A549 (cell line): ENCODE results near the gene VWA8. TPM values are rescaled to one million over a fixed set of nuclear protein-coding genes. Genes with fewer than 3 reads are reported as not detected.

ENCODE experiments used
- ATAC-seq, 2 experiments: fragments of 200-7000 bp in 1 of 2; fragments of >200 bp in 1 of 2; cut with Nextera tagmentation in 1 of 2; cut with Tn5 transposase in 1 of 2; 3 replicates each; pipeline versions ENCODE4 v1.8.0 to v1.9.1; 2018 to 2020; ENCODE audit warnings: mild to moderate bottlenecking in 1 of 2, moderate library complexity in 1 of 2
- CTCF ChIA-PET: fragments of 300-600 bp; sonication (Branson Sonifier 250); formaldehyde crosslinking; extraction: SDS; loops from one replicate; lab custom pipeline; 2021; ENCODE audit warnings: antibody characterized with exemption, inconsistent platforms; lab: Yijun Ruan, JAX
- POLR2A ChIA-PET: fragments of 350-600 bp; formaldehyde crosslinking; extraction: SDS; loops from one replicate; lab custom pipeline; 2021; ENCODE audit warnings: antibody characterized with exemption, inconsistent platforms; lab: Yijun Ruan, JAX
- DNase-seq, 2 experiments: peaks; one replicate each; pipeline versions ENCODE4 v3.0.0 to v3.0.0-alpha.2; 2011 to 2016; ENCODE audit warnings: low read depth in 1 of 2, low spot score in 1 of 2
- FAIRE-seq: peaks from 2 replicates; lab custom pipeline; 2011; peaks lifted over from hg19 to GRCh38; lab: Jason Lieb, UNC
- H3K27ac ChIP-seq, 2 experiments: fragments of >200 bp; sonication (Bioruptor Twin); formaldehyde crosslinking; 3 replicates each; pipeline ENCODE4 v1.5.1; 2016 to 2017
- H3K4me1 ChIP-seq: fragments of >200 bp; sonication (Bioruptor Twin); formaldehyde crosslinking; 3 replicates; pipeline ENCODE4 v1.6.1; 2016
- H3K4me2 ChIP-seq: fragments of >200 bp; sonication (Bioruptor Twin); formaldehyde crosslinking; 3 replicates; pipeline ENCODE4 v1.6.1; 2016
- H3K4me3 ChIP-seq: fragments of >200 bp; sonication (Bioruptor Twin); formaldehyde crosslinking; 3 replicates; pipeline ENCODE4 v1.5.1; 2016
- H3K9me3 ChIP-seq: fragments of >200 bp; sonication (Bioruptor Twin); formaldehyde crosslinking; 3 replicates; pipeline ENCODE4 v1.6.1; 2016
- BHLHE40 ChIP-seq: IDR thresholded peaks from 2 replicates; pipeline ENCODE4 v1.6.1; 2012; ENCODE audit warnings: low read depth, low read length, inconsistent platforms
- CBX2 ChIP-seq: fragments of 200-600 bp; sonication (generic); IDR thresholded peaks from 2 replicates; pipeline ENCODE4 v1.6.1; 2016; ENCODE audit warnings: low read depth, mild to moderate bottlenecking, borderline replicate concordance
- CHD4 ChIP-seq: fragments of 200-600 bp; sonication (generic); IDR thresholded peaks from 2 replicates; pipeline ENCODE4 v1.6.1; 2016; ENCODE audit warnings: antibody characterized with exemption, mild to moderate bottlenecking, borderline replicate concordance
- EHF ChIP-seq: fragments of 250-450 bp; sonication (Bioruptor Pico); IDR thresholded peaks from 2 replicates; pipeline ENCODE4 v1.5.0; 2020; ENCODE audit warnings: mild to moderate bottlenecking
- ESRRA ChIP-seq: fragments of 150-350 bp; IDR thresholded peaks from 2 replicates; pipeline ENCODE4 v1.6.1; 2014; ENCODE audit warnings: mild to moderate bottlenecking, low read length, borderline replicate concordance
- FOSB ChIP-seq: fragments of 250-450 bp; sonication (Bioruptor Pico); IDR thresholded peaks from 2 replicates; pipeline ENCODE4 v1.5.0; 2020; ENCODE audit warnings: mild to moderate bottlenecking, moderate library complexity
- GATA3 ChIP-seq: IDR thresholded peaks from 2 replicates; pipeline ENCODE4 v1.6.1; 2012; ENCODE audit warnings: borderline replicate concordance
- HOXB5 ChIP-seq: fragments of 250-450 bp; sonication (Bioruptor Pico); IDR thresholded peaks from 2 replicates; pipeline ENCODE4 v1.5.0; 2020; ENCODE audit warnings: mild to moderate bottlenecking, moderate library complexity
- KDM5A ChIP-seq: fragments of 200-600 bp; sonication (generic); IDR thresholded peaks from 2 replicates; pipeline ENCODE4 v1.6.1; 2016; ENCODE audit warnings: antibody characterized with exemption, mild to moderate bottlenecking
- MAFK ChIP-seq: fragments of 450-650 bp; IDR thresholded peaks from 2 replicates; pipeline ENCODE4 v1.6.1; 2014; ENCODE audit not compliant: partially characterized antibody
- MYC ChIP-seq: IDR thresholded peaks from 2 replicates; pipeline ENCODE4 v1.6.1; 2012; ENCODE audit warnings: mild to moderate bottlenecking, inconsistent platforms, low read length, improper control_type of control experiment, borderline replicate concordance
- NFE2L2 ChIP-seq: fragments of 150-350 bp; conservative IDR thresholded peaks from 2 replicates; pipeline ENCODE4 v1.6.1; 2014; ENCODE audit warnings: low read length
- NPAS2 ChIP-seq: fragments of 250-450 bp; sonication (Bioruptor Pico); IDR thresholded peaks from 2 replicates; pipeline ENCODE4 v1.8.0; 2022; ENCODE audit warnings: mild to moderate bottlenecking, moderate library complexity, borderline replicate concordance
- NR3C1 ChIP-seq: fragments of >200 bp; sonication (Bioruptor Twin); formaldehyde crosslinking; IDR thresholded peaks from 3 replicates; pipeline ENCODE4 v1.6.1; 2017
- PHF8 ChIP-seq: fragments of 200-600 bp; sonication (generic); IDR thresholded peaks from 2 replicates; pipeline ENCODE4 v1.6.1; 2016; ENCODE audit warnings: low read depth, mild to moderate bottlenecking, antibody characterized with exemption, moderate library complexity, borderline replicate concordance
- POLR2A ChIP-seq: IDR thresholded peaks from 2 replicates; pipeline ENCODE4 v1.6.1; 2012; ENCODE audit warnings: mild to moderate bottlenecking, low read length
- RFX5 ChIP-seq: fragments of 450-650 bp; IDR thresholded peaks from 2 replicates; pipeline ENCODE4 v1.7.1; 2014; ENCODE audit warnings: antibody characterized with exemption, mild to moderate bottlenecking, moderate library complexity
- RNF2 ChIP-seq: fragments of 200-600 bp; sonication (generic); IDR thresholded peaks from 2 replicates; pipeline ENCODE4 v1.6.1; 2016; ENCODE audit warnings: low read depth, mild to moderate bottlenecking, antibody characterized with exemption, moderate library complexity, borderline replicate concordance
- ZC3H11A ChIP-seq: fragments of 450-650 bp; IDR thresholded peaks from 2 replicates; pipeline ENCODE4 v1.6.1; 2014; ENCODE audit warnings: antibody characterized with exemption, mild to moderate bottlenecking
- ZFP36 ChIP-seq: fragments of 450-650 bp; IDR thresholded peaks from 2 replicates; pipeline ENCODE4 v1.6.1; 2014; ENCODE audit warnings: borderline replicate concordance; ENCODE audit not compliant: partially characterized antibody
- WGBS: methylation state at CpG from one replicate; pipeline ENCODE4 v1.1.6; 2017; ENCODE audit errors: missing lambda C conversion rate; 5-methylcytosine and 5-hydroxymethylcytosine counted together
- polyA plus RNA-seq, 4 experiments: library from polyadenylated mRNA; depleted of rRNA in 3 of 4; stranded (reverse); fragments of >200 nt; fragmentation: RNase III in 1 of 4; extraction: RNeasy Plus Mini Kit Qiagen cat#74134 plus additional on column Dnase treatment in 1 of 4; gene quantifications; 2 replicates in 3 of 4; 3 replicates in 1 of 4; pipeline ENCODE4 v1.2.3, GENCODE V29; 2011 to 2017
- TF ChIP-seq, protein P1 (sequence below): fragments of 200-600 bp; sonication (generic); IDR thresholded peaks from 2 replicates; pipeline ENCODE4 v1.6.1; 2016; ENCODE audit warnings: antibody characterized with exemption, mild to moderate bottlenecking, moderate library complexity
- TF ChIP-seq, protein P2 (sequence below): IDR thresholded peaks from 2 replicates; pipeline ENCODE4 v1.6.1; 2012
- TF ChIP-seq, protein P3 (sequence below): IDR thresholded peaks from 2 replicates; pipeline ENCODE4 v1.6.1; 2012; ENCODE audit warnings: low read depth, borderline replicate concordance
- TF ChIP-seq, protein P4 (sequence below): fragments of >200 bp; sonication (Bioruptor Twin); formaldehyde crosslinking; IDR thresholded peaks from 3 replicates; pipeline ENCODE4 v1.6.1; 2016
- TF ChIP-seq, protein P5 (sequence below): fragments of >200 bp; sonication (Bioruptor Twin); formaldehyde crosslinking; IDR thresholded peaks from 3 replicates; pipeline ENCODE4 v1.5.1; 2016
- TF ChIP-seq, protein P6 (sequence below): fragments of 250-450 bp; sonication (Bioruptor Pico); IDR thresholded peaks from 2 replicates; pipeline ENCODE4 v1.5.0; 2020; ENCODE audit warnings: low read depth, mild to moderate bottlenecking, moderate library complexity

VWA8 gene
- polyA plus RNA-seq, 2 of the 4 experiments (the other 2 are of a cell fraction), result 6.4 to 15.3 TPM

DNA sequence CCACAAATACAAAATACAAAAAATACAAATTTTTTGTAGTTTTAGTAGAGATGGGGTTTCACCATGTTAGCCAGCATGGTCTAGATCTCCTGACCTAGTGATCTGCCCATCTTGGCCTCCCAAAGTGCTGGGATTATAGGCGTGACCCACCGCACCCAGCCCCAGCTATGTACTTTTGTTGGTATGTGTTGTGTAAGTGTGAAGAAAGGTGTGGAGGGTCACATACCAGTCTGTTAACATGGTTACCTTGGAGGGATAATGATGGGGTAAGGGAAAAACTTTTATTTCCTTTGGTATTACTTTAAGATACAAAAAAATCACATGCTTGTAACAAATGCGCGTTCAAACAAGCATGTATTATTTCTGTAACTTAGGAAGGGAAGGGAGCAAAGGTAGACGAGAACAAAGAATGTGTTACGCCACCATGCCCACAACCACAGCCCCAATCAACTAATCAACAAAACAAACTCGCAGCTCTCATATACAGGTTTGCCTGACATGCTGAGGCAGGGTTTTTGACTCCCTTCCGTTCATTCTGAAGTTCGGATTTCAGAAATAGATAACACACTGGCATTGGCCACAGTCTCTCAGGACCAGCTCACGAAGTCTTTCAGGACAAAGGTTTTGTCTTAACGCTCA, 13.5 kb upstream of the VWA8 start:
- WGBS, result 84% methylated on average over 11 of the region's 11 CpGs
- no peak overlapping the region for H3K4me2 ChIP-seq
- ATAC-seq, result no peak
- H3K4me1 ChIP-seq, result no peaks in the 10 kb centered on the region
- no peaks in the 10 kb centered on the region for H3K9me3 ChIP-seq
- no peak for TF ChIP-seq NFE2L2
- no peak for TF ChIP-seq FOSB (CRISPR knock-in tag)
- TF ChIP-seq, protein P1, sequence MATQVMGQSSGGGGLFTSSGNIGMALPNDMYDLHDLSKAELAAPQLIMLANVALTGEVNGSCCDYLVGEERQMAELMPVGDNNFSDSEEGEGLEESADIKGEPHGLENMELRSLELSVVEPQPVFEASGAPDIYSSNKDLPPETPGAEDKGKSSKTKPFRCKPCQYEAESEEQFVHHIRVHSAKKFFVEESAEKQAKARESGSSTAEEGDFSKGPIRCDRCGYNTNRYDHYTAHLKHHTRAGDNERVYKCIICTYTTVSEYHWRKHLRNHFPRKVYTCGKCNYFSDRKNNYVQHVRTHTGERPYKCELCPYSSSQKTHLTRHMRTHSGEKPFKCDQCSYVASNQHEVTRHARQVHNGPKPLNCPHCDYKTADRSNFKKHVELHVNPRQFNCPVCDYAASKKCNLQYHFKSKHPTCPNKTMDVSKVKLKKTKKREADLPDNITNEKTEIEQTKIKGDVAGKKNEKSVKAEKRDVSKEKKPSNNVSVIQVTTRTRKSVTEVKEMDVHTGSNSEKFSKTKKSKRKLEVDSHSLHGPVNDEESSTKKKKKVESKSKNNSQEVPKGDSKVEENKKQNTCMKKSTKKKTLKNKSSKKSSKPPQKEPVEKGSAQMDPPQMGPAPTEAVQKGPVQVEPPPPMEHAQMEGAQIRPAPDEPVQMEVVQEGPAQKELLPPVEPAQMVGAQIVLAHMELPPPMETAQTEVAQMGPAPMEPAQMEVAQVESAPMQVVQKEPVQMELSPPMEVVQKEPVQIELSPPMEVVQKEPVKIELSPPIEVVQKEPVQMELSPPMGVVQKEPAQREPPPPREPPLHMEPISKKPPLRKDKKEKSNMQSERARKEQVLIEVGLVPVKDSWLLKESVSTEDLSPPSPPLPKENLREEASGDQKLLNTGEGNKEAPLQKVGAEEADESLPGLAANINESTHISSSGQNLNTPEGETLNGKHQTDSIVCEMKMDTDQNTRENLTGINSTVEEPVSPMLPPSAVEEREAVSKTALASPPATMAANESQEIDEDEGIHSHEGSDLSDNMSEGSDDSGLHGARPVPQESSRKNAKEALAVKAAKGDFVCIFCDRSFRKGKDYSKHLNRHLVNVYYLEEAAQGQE, result no peak
- TF ChIP-seq ESRRA, result no peak
- no peak for TF ChIP-seq MAFK
- TF ChIP-seq PHF8, result no peak
- no peak for TF ChIP-seq NR3C1
- no peak for TF ChIP-seq GATA3
- no peak for TF ChIP-seq ZFP36
- TF ChIP-seq ZC3H11A, result no peak
- TF ChIP-seq, protein P2, sequence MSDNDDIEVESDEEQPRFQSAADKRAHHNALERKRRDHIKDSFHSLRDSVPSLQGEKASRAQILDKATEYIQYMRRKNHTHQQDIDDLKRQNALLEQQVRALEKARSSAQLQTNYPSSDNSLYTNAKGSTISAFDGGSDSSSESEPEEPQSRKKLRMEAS, result no peak
- TF ChIP-seq EHF (CRISPR knock-in tag), result no peak
- TF ChIP-seq CBX2, result no peak
- no peak for TF ChIP-seq CHD4
- TF ChIP-seq MYC, result no peak
- no peak for TF ChIP-seq POLR2A
- TF ChIP-seq BHLHE40, result no peak
- no peak for TF ChIP-seq RFX5
- TF ChIP-seq, protein P3, sequence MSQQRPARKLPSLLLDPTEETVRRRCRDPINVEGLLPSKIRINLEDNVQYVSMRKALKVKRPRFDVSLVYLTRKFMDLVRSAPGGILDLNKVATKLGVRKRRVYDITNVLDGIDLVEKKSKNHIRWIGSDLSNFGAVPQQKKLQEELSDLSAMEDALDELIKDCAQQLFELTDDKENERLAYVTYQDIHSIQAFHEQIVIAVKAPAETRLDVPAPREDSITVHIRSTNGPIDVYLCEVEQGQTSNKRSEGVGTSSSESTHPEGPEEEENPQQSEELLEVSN, result no peak
- TF ChIP-seq, all 56 proteins: peak for 0
- no peak overlapping the region for H3K27ac ChIP-seq
- DNase-seq, result no peak
- no peak overlapping the region for H3K4me3 ChIP-seq
- ChIA-PET POLR2A (no interaction called here), CTCF (no interaction called here)
- no peak for FAIRE-seq

DNA sequence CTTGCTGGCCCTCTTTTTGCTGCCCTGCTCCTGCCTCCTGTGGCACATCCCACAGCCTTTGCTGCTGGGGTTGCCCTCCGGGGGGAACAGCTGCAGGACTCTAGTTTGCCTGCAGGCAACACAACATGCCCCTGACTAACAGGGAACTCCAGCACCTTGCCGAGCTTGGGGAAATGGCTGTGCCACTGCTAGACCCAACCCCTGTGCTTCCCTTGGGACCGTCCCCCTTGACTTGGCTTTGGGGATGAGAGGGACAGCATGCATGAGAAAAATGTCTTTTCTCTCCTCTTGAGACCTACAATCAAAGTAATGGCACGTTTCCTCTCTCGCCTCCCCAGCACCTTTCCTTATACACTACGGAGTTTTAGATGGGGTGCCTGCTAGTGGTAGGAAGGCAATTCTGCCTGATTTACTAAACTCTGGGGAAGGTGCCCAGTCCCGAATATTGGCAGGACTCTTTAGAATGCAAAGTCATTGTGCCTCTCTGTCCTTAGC, 12.4 kb upstream of the VWA8 start:
- no peak for FAIRE-seq
- no peak for DNase-seq
- TF ChIP-seq, protein P4, sequence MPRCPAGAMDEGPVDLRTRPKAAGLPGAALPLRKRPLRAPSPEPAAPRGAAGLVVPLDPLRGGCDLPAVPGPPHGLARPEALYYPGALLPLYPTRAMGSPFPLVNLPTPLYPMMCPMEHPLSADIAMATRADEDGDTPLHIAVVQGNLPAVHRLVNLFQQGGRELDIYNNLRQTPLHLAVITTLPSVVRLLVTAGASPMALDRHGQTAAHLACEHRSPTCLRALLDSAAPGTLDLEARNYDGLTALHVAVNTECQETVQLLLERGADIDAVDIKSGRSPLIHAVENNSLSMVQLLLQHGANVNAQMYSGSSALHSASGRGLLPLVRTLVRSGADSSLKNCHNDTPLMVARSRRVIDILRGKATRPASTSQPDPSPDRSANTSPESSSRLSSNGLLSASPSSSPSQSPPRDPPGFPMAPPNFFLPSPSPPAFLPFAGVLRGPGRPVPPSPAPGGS, result no peak
- TF ChIP-seq KDM5A (no peak), EHF (CRISPR knock-in tag) (no peak), NPAS2 (CRISPR knock-in tag) (no peak), BHLHE40 (no peak), PHF8 (no peak), RNF2 (no peak), HOXB5 (no peak), CHD4 (no peak)
- TF ChIP-seq, protein P5, sequence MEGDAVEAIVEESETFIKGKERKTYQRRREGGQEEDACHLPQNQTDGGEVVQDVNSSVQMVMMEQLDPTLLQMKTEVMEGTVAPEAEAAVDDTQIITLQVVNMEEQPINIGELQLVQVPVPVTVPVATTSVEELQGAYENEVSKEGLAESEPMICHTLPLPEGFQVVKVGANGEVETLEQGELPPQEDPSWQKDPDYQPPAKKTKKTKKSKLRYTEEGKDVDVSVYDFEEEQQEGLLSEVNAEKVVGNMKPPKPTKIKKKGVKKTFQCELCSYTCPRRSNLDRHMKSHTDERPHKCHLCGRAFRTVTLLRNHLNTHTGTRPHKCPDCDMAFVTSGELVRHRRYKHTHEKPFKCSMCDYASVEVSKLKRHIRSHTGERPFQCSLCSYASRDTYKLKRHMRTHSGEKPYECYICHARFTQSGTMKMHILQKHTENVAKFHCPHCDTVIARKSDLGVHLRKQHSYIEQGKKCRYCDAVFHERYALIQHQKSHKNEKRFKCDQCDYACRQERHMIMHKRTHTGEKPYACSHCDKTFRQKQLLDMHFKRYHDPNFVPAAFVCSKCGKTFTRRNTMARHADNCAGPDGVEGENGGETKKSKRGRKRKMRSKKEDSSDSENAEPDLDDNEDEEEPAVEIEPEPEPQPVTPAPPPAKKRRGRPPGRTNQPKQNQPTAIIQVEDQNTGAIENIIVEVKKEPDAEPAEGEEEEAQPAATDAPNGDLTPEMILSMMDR, result no peak
- TF ChIP-seq, protein P6, sequence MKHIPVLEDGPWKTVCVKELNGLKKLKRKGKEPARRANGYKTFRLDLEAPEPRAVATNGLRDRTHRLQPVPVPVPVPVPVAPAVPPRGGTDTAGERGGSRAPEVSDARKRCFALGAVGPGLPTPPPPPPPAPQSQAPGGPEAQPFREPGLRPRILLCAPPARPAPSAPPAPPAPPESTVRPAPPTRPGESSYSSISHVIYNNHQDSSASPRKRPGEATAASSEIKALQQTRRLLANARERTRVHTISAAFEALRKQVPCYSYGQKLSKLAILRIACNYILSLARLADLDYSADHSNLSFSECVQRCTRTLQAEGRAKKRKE (CRISPR knock-in tag), result no peak
- Histone ChIP-seq H3K4me1 (no peaks in the 10 kb centered on the region), H3K9me3 (no peaks in the 10 kb centered on the region), H3K4me3 (no peak overlapping the region), H3K27ac (no peak overlapping the region), H3K4me2 (no peak overlapping the region)
- WGBS, result 69% methylated on average over 7 of the region's 7 CpGs
- no peak for ATAC-seq
- ChIA-PET POLR2A (no interaction called here), CTCF (interaction anchor here (1.2 kb wide), 1 partner anchor 11 kb away, joined by 4 read pairs; no protein-coding TSS in a partner anchor)
